ENCODE data around the gene CPNE9. TPM values are rescaled to one million over a fixed set of nuclear protein-coding genes. Genes with fewer than 3 reads are reported as not detected.

CPNE9 gene
- total RNA-seq, 2 donors from 2014 or later = 0.32 to 0.54 TPM

- peak; percentile 72 for ATAC-seq (replicated peaks)
- Mint-ChIP-seq H3K4me1 (peaks cover 31% of the 10 kb centered on the region), H3K27ac (peak overlapping the region; percentile 72), H3K4me3 (peak overlapping the region; percentile 10), H3K9me3 (no peaks in the 10 kb centered on the region), H3K27me3 (no peaks in the 10 kb centered on the region), H3K36me3 (ENCODE audit: low read depth) (peaks cover 96% of the 10 kb centered on the region)
These were observed 33.2 kb downstream of the CPNE9 start for GRCh38 chr3:9736831-9737230.

- Mint-ChIP-seq H3K9me3 (no peaks in the 10 kb centered on the region), H3K36me3 (ENCODE audit: low read depth) (peaks cover 100% of the 10 kb centered on the region), H3K27ac (peak overlapping the region; percentile 66), H3K4me3 (no peak overlapping the region), H3K4me1 (peaks cover 21% of the 10 kb centered on the region), H3K27me3 (no peaks in the 10 kb centered on the region)
- ATAC-seq (replicated peaks) = no peak
These were observed 35.5 kb downstream of the CPNE9 start for GRCh38 chr3:9739181-9739580.

GRCh38 chr3:9742560-9742959, 38.9 kb downstream of the CPNE9 start:
- Mint-ChIP-seq H3K4me1 (peaks cover 8% of the 10 kb centered on the region), H3K27me3 (no peaks in the 10 kb centered on the region), H3K9me3 (no peaks in the 10 kb centered on the region), H3K36me3 (ENCODE audit: low read depth) (peaks cover 100% of the 10 kb centered on the region), H3K27ac (no peak overlapping the region), H3K4me3 (no peak overlapping the region)
- ATAC-seq (replicated peaks) = no peak

GRCh38 chr3:9743548-9743947, 39.9 kb downstream of the CPNE9 start:
- Mint-ChIP-seq H3K9me3 (no peaks in the 10 kb centered on the region), H3K4me3 (no peak overlapping the region), H3K36me3 (ENCODE audit: low read depth) (peaks cover 100% of the 10 kb centered on the region), H3K27me3 (no peaks in the 10 kb centered on the region), H3K4me1 (peaks cover 5% of the 10 kb centered on the region), H3K27ac (no peak overlapping the region)
- ATAC-seq (replicated peaks) = no peak

- Mint-ChIP-seq H3K27ac (no peak overlapping the region), H3K4me1 (peaks cover 5% of the 10 kb centered on the region), H3K36me3 (ENCODE audit: low read depth) (peaks cover 99% of the 10 kb centered on the region), H3K9me3 (no peaks in the 10 kb centered on the region), H3K27me3 (no peaks in the 10 kb centered on the region), H3K4me3 (no peak overlapping the region)
- ATAC-seq (replicated peaks) = no peak
These were observed 40.5 kb downstream of the CPNE9 start for GRCh38 chr3:9744162-9744561.

- no peak for ATAC-seq (replicated peaks)
- no peaks in the 10 kb centered on the region for H3K27me3 Mint-ChIP-seq
- no peaks in the 10 kb centered on the region for H3K4me1 Mint-ChIP-seq
- H3K4me3 Mint-ChIP-seq = no peak overlapping the region
- no peaks in the 10 kb centered on the region for H3K9me3 Mint-ChIP-seq
- H3K36me3 Mint-ChIP-seq (ENCODE audit: low read depth) = peaks cover 97% of the 10 kb centered on the region
- H3K27ac Mint-ChIP-seq = no peak overlapping the region
These were observed 41.9 kb downstream of the CPNE9 start for GRCh38 chr3:9745521-9745920.

GRCh38 chr3:9746330-9746729, 42.7 kb downstream of the CPNE9 start:
- Mint-ChIP-seq H3K4me3 (no peak overlapping the region), H3K36me3 (ENCODE audit: low read depth) (peaks cover 97% of the 10 kb centered on the region), H3K27ac (peak overlapping the region; percentile 10), H3K4me1 (no peaks in the 10 kb centered on the region), H3K9me3 (no peaks in the 10 kb centered on the region), H3K27me3 (no peaks in the 10 kb centered on the region)
- no peak for ATAC-seq (replicated peaks)

- no peak overlapping the region for H3K27ac Mint-ChIP-seq
- no peak for ATAC-seq (replicated peaks)
- H3K36me3 Mint-ChIP-seq (ENCODE audit: low read depth) = peaks cover 97% of the 10 kb centered on the region
- H3K27me3 Mint-ChIP-seq = no peaks in the 10 kb centered on the region
- peaks cover 7% of the 10 kb centered on the region for H3K4me1 Mint-ChIP-seq
- H3K4me3 Mint-ChIP-seq = no peak overlapping the region
- no peaks in the 10 kb centered on the region for H3K9me3 Mint-ChIP-seq
These were observed 43.6 kb downstream of the CPNE9 start for GRCh38 chr3:9747267-9747666.

- peaks cover 97% of the 10 kb centered on the region for H3K36me3 Mint-ChIP-seq (ENCODE audit: low read depth)
- no peak overlapping the region for H3K4me3 Mint-ChIP-seq
- H3K27ac Mint-ChIP-seq = no peak overlapping the region
- no peaks in the 10 kb centered on the region for H3K27me3 Mint-ChIP-seq
- ATAC-seq (replicated peaks) = no peak
- H3K9me3 Mint-ChIP-seq = no peaks in the 10 kb centered on the region
- peaks cover 7% of the 10 kb centered on the region for H3K4me1 Mint-ChIP-seq
These were observed 44.4 kb downstream of the CPNE9 start for GRCh38 chr3:9748031-9748430.

- Mint-ChIP-seq H3K27ac (peak overlapping the region; percentile 90), H3K4me1 (peaks cover 14% of the 10 kb centered on the region), H3K36me3 (ENCODE audit: low read depth) (peaks cover 97% of the 10 kb centered on the region), H3K9me3 (no peaks in the 10 kb centered on the region), H3K27me3 (no peaks in the 10 kb centered on the region), H3K4me3 (peak overlapping the region; percentile 99)
- ATAC-seq (replicated peaks) = no peak
These were observed 45.6 kb downstream of the CPNE9 start for GRCh38 chr3:9749296-9749644.

GRCh38 chr3:9749645-9750555, 46.3 kb downstream of the CPNE9 start, which contains the start of gene OGG1:
Gene OGG1 (plus strand): TSS chr3:9749952. CDS start chr3:9750287, 335 bp downstream.
- H3K27ac Mint-ChIP-seq = peak within 1 kb of the TSS; percentile 90
- H3K4me1 Mint-ChIP-seq = peaks cover 20% of the 10 kb centered on the region
- peaks cover 97% of the 10 kb centered on the region for H3K36me3 Mint-ChIP-seq (ENCODE audit: low read depth)
- peak within 1 kb of the TSS; percentile 99 for H3K4me3 Mint-ChIP-seq
- H3K27me3 Mint-ChIP-seq = no peaks in the 10 kb centered on the region
- peak; percentile 96 for ATAC-seq (replicated peaks)
- H3K9me3 Mint-ChIP-seq = no peaks in the 10 kb centered on the region

GRCh38 chr3:9750556-9751411, 47.2 kb downstream of the CPNE9 start:
- Mint-ChIP-seq H3K4me3 (peak overlapping the region; percentile 99), H3K27me3 (no peaks in the 10 kb centered on the region), H3K36me3 (ENCODE audit: low read depth) (peaks cover 97% of the 10 kb centered on the region), H3K27ac (peak overlapping the region; percentile 90), H3K4me1 (peaks cover 20% of the 10 kb centered on the region), H3K9me3 (no peaks in the 10 kb centered on the region)
- ATAC-seq (replicated peaks) = no peak

- Mint-ChIP-seq H3K36me3 (ENCODE audit: low read depth) (peaks cover 97% of the 10 kb centered on the region), H3K27me3 (no peaks in the 10 kb centered on the region), H3K4me1 (peaks cover 20% of the 10 kb centered on the region), H3K9me3 (no peaks in the 10 kb centered on the region), H3K27ac (peak overlapping the region; percentile 37), H3K4me3 (peak overlapping the region; percentile 36)
- ATAC-seq (replicated peaks) = no peak
These were observed 51.0 kb downstream of the CPNE9 start for GRCh38 chr3:9754678-9755077.

- Mint-ChIP-seq H3K4me1 (peaks cover 20% of the 10 kb centered on the region), H3K36me3 (ENCODE audit: low read depth) (peaks cover 97% of the 10 kb centered on the region), H3K27me3 (no peaks in the 10 kb centered on the region), H3K27ac (no peak overlapping the region), H3K9me3 (no peaks in the 10 kb centered on the region), H3K4me3 (no peak overlapping the region)
- no peak for ATAC-seq (replicated peaks)
These were observed 53.8 kb downstream of the CPNE9 start for GRCh38 chr3:9757427-9757826.
